ENCODE measurements around the gene TJAP1. TPM values are rescaled to one million over a fixed set of nuclear protein-coding genes. Genes with fewer than 3 reads are reported as not detected.

Gene TJAP1
- total RNA-seq, 1 donor from 2014 or later, result 38.7 TPM

DNA sequence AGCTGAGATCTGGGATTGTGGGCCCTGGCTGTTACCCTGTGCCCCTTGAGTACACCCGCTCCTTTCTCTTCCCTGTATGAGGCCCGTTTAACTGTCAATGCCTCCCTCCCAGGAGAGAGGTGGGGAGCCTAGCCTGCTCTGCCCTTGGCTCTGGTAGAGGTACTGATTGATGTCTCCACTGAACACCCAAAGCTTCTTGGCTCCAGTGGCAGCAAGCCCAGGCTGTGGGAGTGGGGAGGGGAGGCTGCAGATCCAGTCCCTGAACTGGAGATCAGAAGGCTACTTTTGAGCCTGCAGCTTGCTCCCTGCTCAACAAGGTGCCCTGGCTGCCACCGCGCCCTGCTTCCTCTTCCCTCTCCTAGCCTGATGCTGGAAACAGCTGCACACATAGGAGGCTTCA, 25.3 kb downstream of the TJAP1 start:
- no peak for DNase-seq (ENCODE audit: extremely low spot score, unreplicated experiment)
- no peak overlapping the region for H3K4me3 Mint-ChIP-seq (ENCODE audit: unreplicated experiment)
- no peaks in the 10 kb centered on the region for H3K27me3 Mint-ChIP-seq (ENCODE audit: unreplicated experiment)
- peaks cover 2% of the 10 kb centered on the region for H3K4me1 Mint-ChIP-seq (ENCODE audit: unreplicated experiment)
- no peaks in the 10 kb centered on the region for H3K9me3 Mint-ChIP-seq (ENCODE audit: unreplicated experiment)
- no peak overlapping the region for H3K27ac Mint-ChIP-seq (ENCODE audit: unreplicated experiment)
- peaks cover 42% of the 10 kb centered on the region for H3K36me3 Mint-ChIP-seq (ENCODE audit: unreplicated experiment)
- TF ChIP-seq, protein P1, sequence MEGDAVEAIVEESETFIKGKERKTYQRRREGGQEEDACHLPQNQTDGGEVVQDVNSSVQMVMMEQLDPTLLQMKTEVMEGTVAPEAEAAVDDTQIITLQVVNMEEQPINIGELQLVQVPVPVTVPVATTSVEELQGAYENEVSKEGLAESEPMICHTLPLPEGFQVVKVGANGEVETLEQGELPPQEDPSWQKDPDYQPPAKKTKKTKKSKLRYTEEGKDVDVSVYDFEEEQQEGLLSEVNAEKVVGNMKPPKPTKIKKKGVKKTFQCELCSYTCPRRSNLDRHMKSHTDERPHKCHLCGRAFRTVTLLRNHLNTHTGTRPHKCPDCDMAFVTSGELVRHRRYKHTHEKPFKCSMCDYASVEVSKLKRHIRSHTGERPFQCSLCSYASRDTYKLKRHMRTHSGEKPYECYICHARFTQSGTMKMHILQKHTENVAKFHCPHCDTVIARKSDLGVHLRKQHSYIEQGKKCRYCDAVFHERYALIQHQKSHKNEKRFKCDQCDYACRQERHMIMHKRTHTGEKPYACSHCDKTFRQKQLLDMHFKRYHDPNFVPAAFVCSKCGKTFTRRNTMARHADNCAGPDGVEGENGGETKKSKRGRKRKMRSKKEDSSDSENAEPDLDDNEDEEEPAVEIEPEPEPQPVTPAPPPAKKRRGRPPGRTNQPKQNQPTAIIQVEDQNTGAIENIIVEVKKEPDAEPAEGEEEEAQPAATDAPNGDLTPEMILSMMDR (IDR thresholded peaks at IDR 0.05), result no peak

DNA sequence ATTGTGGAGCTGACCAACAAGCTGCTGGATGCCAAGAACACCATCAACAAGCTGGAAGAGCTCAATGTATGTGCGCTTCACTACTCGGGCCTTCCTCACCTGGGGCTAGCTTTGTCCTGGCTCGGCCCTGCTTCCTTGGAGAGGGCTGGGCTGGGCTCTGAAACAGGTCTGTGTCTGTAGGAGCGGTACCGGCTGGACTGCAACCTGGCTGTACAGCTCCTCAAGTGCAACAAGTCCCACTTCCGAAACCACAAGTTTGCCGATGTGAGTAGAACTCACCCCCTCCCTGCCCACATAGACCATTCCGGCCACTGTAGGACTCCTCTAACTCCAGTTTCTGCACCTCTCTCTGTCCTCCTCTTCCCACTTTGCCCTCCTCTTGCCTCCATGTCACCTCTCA, 26.1 kb downstream of the TJAP1 start:
- Mint-ChIP-seq H3K36me3 (ENCODE audit: unreplicated experiment) (peaks cover 39% of the 10 kb centered on the region), H3K27ac (ENCODE audit: unreplicated experiment) (no peak overlapping the region), H3K4me1 (ENCODE audit: unreplicated experiment) (no peaks in the 10 kb centered on the region), H3K4me3 (ENCODE audit: unreplicated experiment) (no peak overlapping the region), H3K27me3 (ENCODE audit: unreplicated experiment) (no peaks in the 10 kb centered on the region), H3K9me3 (ENCODE audit: unreplicated experiment) (no peaks in the 10 kb centered on the region)
- TF ChIP-seq, protein P1 (IDR thresholded peaks at IDR 0.05), result no peak
- DNase-seq (ENCODE audit: extremely low spot score, unreplicated experiment), result no peak

DNA sequence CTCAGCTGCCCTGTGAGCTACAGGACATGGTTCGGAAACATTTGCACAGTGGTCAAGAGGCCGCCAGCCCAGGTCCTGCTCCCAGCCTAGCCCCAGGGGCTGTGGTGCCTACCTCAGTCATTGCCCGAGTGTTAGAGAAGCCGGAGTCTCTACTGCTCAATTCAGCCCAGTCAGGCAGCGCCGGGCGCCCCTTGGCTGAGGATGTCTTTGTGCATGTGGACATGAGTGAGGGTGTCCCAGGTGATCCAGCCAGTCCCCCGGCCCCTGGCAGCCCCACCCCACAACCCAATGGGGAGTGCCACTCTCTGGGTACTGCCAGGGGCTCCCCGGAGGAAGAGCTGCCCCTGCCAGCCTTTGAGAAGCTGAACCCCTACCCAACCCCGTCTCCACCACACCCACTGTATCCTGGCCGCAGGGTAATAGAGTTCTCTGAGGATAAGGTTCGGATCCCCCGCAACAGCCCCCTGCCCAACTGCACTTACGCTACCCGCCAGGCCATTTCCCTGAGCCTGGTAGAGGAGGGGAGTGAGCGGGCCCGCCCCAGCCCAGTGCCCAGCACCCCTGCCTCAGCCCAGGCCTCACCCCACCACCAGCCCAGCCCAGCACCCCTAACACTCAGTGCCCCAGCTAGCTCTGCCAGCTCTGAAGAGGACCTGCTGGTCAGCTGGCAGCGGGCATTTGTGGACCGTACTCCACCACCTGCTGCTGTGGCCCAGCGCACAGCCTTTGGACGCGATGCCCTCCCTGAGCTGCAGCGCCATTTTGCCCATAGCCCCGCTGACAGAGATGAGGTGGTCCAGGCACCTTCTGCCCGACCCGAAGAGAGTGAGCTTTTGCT, 27.6 kb downstream of the TJAP1 start:
- Mint-ChIP-seq H3K9me3 (ENCODE audit: unreplicated experiment) (no peaks in the 10 kb centered on the region), H3K36me3 (ENCODE audit: unreplicated experiment) (peaks cover 30% of the 10 kb centered on the region), H3K4me3 (ENCODE audit: unreplicated experiment) (no peak overlapping the region)

DNA sequence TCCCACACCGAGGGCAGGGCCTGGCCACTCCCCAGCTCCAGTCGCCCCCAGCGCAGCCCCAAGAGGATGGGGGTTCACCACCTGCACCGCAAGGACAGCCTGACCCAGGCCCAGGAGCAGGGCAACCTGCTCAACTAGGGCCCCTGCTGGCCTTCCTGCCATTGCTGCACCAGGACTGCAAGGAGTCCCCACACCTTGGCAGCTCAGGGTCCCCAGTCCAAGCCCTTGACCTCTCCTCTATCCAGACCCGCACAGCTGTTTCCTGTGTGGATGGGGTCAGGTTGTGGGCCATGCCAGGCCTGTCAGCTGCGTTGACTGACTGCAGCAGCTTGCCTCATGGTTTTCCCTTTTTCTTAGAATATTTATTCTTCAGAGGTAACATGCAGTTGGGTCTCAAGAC, 28.3 kb downstream of the TJAP1 start:
- H3K27ac Mint-ChIP-seq (ENCODE audit: unreplicated experiment), result no peak overlapping the region
- no peak for DNase-seq (ENCODE audit: extremely low spot score, unreplicated experiment)
- H3K4me3 Mint-ChIP-seq (ENCODE audit: unreplicated experiment), result no peak overlapping the region
- peaks cover 7% of the 10 kb centered on the region for H3K4me1 Mint-ChIP-seq (ENCODE audit: unreplicated experiment)
- TF ChIP-seq, protein P1 (IDR thresholded peaks at IDR 0.05), result no peak
- H3K36me3 Mint-ChIP-seq (ENCODE audit: unreplicated experiment), result peaks cover 24% of the 10 kb centered on the region
- H3K27me3 Mint-ChIP-seq (ENCODE audit: unreplicated experiment), result no peaks in the 10 kb centered on the region
- H3K9me3 Mint-ChIP-seq (ENCODE audit: unreplicated experiment), result no peaks in the 10 kb centered on the region

More for the DNA sequence above, 27.6 kb downstream of the TJAP1 start:
- Mint-ChIP-seq H3K27me3 (ENCODE audit: unreplicated experiment) (no peaks in the 10 kb centered on the region), H3K27ac (ENCODE audit: unreplicated experiment) (no peak overlapping the region), H3K4me1 (ENCODE audit: unreplicated experiment) (peaks cover 5% of the 10 kb centered on the region)
- TF ChIP-seq, protein P1 (IDR thresholded peaks at IDR 0.05), result no peak
- no peak for DNase-seq (ENCODE audit: extremely low spot score, unreplicated experiment)

DNA sequence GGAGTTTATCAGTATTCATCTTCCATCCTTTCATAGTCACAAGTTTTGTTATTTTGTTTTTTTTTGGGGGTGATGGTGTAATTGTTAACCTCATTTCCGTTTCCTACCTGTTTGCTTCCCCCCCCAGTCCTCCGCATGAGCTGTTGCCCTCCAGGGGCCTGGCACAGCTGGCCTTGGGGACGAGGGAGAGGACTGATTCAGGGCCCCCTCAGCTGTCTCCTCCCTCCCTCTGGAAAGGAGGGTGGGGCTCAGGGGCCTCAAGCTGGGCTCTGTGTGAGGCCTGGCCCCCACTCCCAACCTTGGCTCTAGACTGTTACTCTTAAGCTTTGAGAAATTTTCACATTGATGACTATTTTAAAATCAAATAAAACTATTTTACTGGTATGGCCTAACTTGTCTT, 28.8 kb downstream of the TJAP1 start:
- Mint-ChIP-seq H3K36me3 (ENCODE audit: unreplicated experiment) (peaks cover 23% of the 10 kb centered on the region), H3K27ac (ENCODE audit: unreplicated experiment) (no peak overlapping the region), H3K9me3 (ENCODE audit: unreplicated experiment) (no peaks in the 10 kb centered on the region), H3K4me3 (ENCODE audit: unreplicated experiment) (no peak overlapping the region), H3K27me3 (ENCODE audit: unreplicated experiment) (no peaks in the 10 kb centered on the region), H3K4me1 (ENCODE audit: unreplicated experiment) (peaks cover 9% of the 10 kb centered on the region)
- no peak for DNase-seq (ENCODE audit: extremely low spot score, unreplicated experiment)
- TF ChIP-seq, protein P1 (IDR thresholded peaks at IDR 0.05), result no peak

Measured in osteocyte (in vitro differentiated cells).